Measurements from ENCODE around the gene TGM4.
A peak's percentile ranks its signal among the peaks of the same experiment; 100 is the strongest.

DNA sequence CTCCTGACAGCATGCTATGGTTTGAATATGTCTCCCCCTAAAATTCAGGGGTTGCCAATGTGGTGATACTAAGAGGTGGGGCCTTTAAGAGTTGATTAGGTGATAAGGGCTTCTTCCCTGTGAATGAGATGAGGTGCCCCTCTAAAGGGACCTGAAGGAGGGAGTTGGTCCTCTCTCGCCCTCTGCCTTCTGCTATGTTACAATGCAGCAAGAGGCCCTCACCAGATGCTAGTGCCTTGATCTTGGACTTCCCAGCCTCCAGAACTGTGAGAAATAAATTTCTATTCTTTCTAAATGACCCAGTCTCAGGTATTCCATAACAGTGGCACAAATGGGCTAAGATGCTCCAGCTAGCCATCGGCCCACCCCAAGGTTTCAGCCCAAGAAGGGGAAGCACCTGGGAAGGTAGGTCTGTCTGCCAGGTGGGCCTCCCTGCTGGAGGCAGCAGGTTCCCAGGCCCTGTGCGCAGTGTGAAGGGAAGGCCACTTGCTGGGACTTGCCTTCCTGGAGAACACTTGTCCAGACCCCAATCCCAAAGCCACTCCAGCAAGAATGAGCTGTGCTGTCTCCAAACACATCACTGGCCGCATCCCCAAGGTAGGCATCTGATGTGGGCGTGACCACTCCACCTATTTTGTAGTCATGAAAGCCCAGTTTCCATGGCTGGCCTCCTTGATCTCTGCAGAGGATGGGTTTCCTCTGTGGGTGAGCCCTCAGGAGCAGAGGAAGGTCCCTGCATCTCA is 9.0 kb downstream of the TGM4 start:
- TF ChIP-seq CTCF (IDR thresholded peaks at IDR 0.05; ENCODE audit: insufficient read depth, low read depth, low read length): peak; percentile 5
- no peak for TF ChIP-seq EZH2 (IDR thresholded peaks at IDR 0.05; ENCODE audit: insufficient read depth, low read length)

Measured in astrocyte (in vitro differentiated cells and primary cell).